ENCODE measurements around the gene CTNNBL1.

Gene CTNNBL1

GRCh38 chr20:37901654-37902503, 208.0 kb downstream of the CTNNBL1 start:
- DNase-seq (ENCODE audit: low spot score) = no peak

- DNase-seq (ENCODE audit: low spot score) = no peak
These were observed 208.9 kb downstream of the CTNNBL1 start, which contains the start of gene VSTM2L for GRCh38 chr20:37902504-37903313. VSTM2L (plus strand) TSS chr20:37903127; CDS start chr20:37903351, 224 bp downstream.

GRCh38 chr20:37903317-37904007, 209.6 kb downstream of the CTNNBL1 start:
- no peak for DNase-seq (ENCODE audit: low spot score)

- DNase-seq (ENCODE audit: low spot score) = no peak
These were observed 210.3 kb downstream of the CTNNBL1 start for GRCh38 chr20:37904008-37904642.

- no peak for DNase-seq (ENCODE audit: low spot score)
These were observed 211.1 kb downstream of the CTNNBL1 start for GRCh38 chr20:37904845-37905373.

- no peak for DNase-seq (ENCODE audit: low spot score)
These were observed 212.1 kb downstream of the CTNNBL1 start for GRCh38 chr20:37905671-37906613.

GRCh38 chr20:37907330-37907676, 213.5 kb downstream of the CTNNBL1 start:
- no peak for DNase-seq (ENCODE audit: low spot score)

- DNase-seq (ENCODE audit: low spot score) = peak; percentile 24
These were observed 214.0 kb downstream of the CTNNBL1 start for GRCh38 chr20:37907677-37908401.

- no peak for DNase-seq (ENCODE audit: low spot score)
These were observed 217.4 kb downstream of the CTNNBL1 start for GRCh38 chr20:37911261-37911660.

- no peak for DNase-seq (ENCODE audit: low spot score)
These were observed 218.0 kb downstream of the CTNNBL1 start for GRCh38 chr20:37911838-37912281.

GRCh38 chr20:37912874-37913273, 219.0 kb downstream of the CTNNBL1 start:
- DNase-seq (ENCODE audit: low spot score) = no peak

GRCh38 chr20:37913567-37914366, 219.9 kb downstream of the CTNNBL1 start:
- DNase-seq (ENCODE audit: low spot score) = no peak

GRCh38 chr20:37914367-37914671, 220.5 kb downstream of the CTNNBL1 start:
- no peak for DNase-seq (ENCODE audit: low spot score)

- DNase-seq (ENCODE audit: low spot score) = no peak
These were observed 221.0 kb downstream of the CTNNBL1 start for GRCh38 chr20:37914672-37915433.

GRCh38 chr20:37915434-37915787, 221.6 kb downstream of the CTNNBL1 start:
- DNase-seq (ENCODE audit: low spot score) = no peak

- DNase-seq (ENCODE audit: low spot score) = no peak
These were observed 222.2 kb downstream of the CTNNBL1 start for GRCh38 chr20:37915800-37916570.

- DNase-seq (ENCODE audit: low spot score) = no peak
These were observed 223.6 kb downstream of the CTNNBL1 start for GRCh38 chr20:37917461-37917860.

- DNase-seq (ENCODE audit: low spot score) = no peak
These were observed 224.2 kb downstream of the CTNNBL1 start for GRCh38 chr20:37918035-37918434.

Measured in LoVo (cell line).